Measurements from ENCODE around the gene SLC2A14. TPM values are rescaled to one million over a fixed set of nuclear protein-coding genes. Genes with fewer than 3 reads are reported as not detected.
"Not testable (repeated sequence)": the region's sequence is repeated elsewhere in the genome, so short reads cannot be mapped to it uniquely, and the experiment has no call there.

SLC2A14 gene
- total RNA-seq, 1 donor from 2014 or later = not detected

DNA sequence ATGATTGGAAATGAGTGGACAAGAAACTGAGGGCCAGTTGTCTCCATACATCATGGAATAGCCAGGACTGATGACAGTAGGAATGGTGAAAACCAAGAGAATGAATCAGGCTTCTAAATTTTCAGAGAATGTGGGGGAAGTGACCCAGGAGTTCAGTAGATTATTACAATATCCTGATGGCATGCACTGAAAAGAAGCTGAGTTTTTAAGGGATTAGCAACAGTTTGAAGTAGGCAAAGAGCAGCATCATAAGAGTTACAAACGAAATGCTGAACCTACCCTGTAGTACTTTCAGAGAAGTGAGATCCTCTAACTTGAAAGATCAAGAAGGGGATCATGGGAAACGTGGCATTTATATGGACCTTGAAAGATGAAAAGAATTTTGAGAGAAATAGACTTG lies 13.2 kb downstream of the SLC2A14 start:
- no peaks in the 10 kb centered on the region for H3K9me3 ChIP-seq
- no peak for DNase-seq (ENCODE audit: low spot score in 2 of 2)
- TF ChIP-seq, protein P1, sequence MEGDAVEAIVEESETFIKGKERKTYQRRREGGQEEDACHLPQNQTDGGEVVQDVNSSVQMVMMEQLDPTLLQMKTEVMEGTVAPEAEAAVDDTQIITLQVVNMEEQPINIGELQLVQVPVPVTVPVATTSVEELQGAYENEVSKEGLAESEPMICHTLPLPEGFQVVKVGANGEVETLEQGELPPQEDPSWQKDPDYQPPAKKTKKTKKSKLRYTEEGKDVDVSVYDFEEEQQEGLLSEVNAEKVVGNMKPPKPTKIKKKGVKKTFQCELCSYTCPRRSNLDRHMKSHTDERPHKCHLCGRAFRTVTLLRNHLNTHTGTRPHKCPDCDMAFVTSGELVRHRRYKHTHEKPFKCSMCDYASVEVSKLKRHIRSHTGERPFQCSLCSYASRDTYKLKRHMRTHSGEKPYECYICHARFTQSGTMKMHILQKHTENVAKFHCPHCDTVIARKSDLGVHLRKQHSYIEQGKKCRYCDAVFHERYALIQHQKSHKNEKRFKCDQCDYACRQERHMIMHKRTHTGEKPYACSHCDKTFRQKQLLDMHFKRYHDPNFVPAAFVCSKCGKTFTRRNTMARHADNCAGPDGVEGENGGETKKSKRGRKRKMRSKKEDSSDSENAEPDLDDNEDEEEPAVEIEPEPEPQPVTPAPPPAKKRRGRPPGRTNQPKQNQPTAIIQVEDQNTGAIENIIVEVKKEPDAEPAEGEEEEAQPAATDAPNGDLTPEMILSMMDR (IDR thresholded peaks at IDR 0.05) = no peak
- intact Hi-C loops (cut with DNase I) = loop anchor here (2.0 kb wide), 1 partner anchor 135 kb away; no protein-coding TSS in a partner anchor
- H3K36me3 ChIP-seq = no peaks in the 10 kb centered on the region
- no peak overlapping the region for H3K27ac ChIP-seq
- no peak overlapping the region for H3K4me3 ChIP-seq
- H3K4me1 ChIP-seq = no peaks in the 10 kb centered on the region
- no peaks in the 10 kb centered on the region for H3K27me3 ChIP-seq

DNA sequence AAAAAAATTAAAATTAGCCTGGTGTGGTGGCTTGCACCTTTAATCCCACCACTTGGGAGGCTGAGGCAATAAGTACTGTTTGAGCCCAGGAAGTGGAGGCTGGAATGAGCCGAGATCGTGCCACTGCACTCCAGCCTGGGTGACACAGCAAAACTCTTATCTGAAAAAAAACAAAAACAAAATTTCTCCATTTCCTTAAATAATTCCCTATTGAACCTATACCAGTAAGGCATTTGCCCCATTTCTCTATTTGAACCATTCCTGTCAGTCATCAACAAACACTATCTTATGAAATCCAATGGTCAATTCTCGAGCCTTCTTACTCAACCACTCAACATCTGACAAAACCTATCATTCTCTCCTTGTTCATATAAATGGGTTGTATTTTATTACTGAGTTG lies 14.7 kb downstream of the SLC2A14 start:
- Histone ChIP-seq H3K36me3 (no peaks in the 10 kb centered on the region), H3K9me3 (no peaks in the 10 kb centered on the region), H3K4me3 (no peak overlapping the region), H3K27me3 (no peaks in the 10 kb centered on the region), H3K27ac (no peak overlapping the region), H3K4me1 (no peaks in the 10 kb centered on the region)
- intact Hi-C loops (cut with DNase I) = loop anchor here (2.0 kb wide), 1 partner anchor 137 kb away; no protein-coding TSS in a partner anchor
- TF ChIP-seq, protein P1 (IDR thresholded peaks at IDR 0.05) = no peak
- no peak for DNase-seq (ENCODE audit: low spot score in 2 of 2)

DNA sequence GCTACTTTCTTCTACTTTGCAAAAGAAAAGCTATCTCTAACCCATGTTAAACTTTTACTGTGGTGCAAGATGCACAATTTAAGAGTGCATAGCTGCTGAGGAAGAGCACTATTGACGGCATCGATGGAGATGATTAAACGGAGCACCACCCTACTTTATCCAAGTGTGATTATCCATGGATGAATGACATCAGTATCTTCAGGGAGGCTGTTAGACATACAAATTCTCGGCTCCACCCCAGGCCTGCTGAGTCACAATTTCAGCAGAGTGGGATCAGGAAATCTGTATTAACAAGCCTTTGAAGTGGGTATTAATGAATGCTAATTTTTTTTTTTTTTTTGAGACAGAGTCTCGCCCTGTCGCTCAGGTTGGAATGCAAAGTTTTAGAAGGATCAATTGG lies 16.2 kb downstream of the SLC2A14 start:
- no peak overlapping the region for H3K27ac ChIP-seq
- intact Hi-C loops (cut with DNase I) = no loop called here
- no peak overlapping the region for H3K4me3 ChIP-seq
- H3K4me1 ChIP-seq = no peaks in the 10 kb centered on the region
- H3K36me3 ChIP-seq = no peaks in the 10 kb centered on the region
- TF ChIP-seq, protein P1 (IDR thresholded peaks at IDR 0.05) = no peak
- H3K9me3 ChIP-seq = no peaks in the 10 kb centered on the region
- no peaks in the 10 kb centered on the region for H3K27me3 ChIP-seq
- no peak for DNase-seq (ENCODE audit: low spot score in 2 of 2)

DNA sequence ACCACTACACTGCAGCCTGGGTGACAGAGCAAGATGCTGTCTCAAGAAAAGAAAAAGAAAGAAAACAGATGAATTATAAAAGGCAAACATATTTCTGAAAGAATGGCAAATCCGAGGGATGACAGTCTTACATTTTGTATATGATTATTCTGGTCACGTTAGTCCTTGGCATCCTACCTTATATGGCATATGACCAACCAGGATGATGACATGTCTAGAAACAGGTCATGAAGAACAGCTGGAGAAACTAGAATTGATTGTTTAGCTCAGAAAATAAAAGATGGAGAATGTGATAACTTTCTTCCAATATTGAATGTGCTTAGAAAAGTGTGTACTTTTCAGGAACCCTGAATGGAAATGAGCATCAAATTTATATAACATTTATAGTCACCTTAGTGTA lies 19.2 kb downstream of the SLC2A14 start:
- Histone ChIP-seq H3K27me3 (no peaks in the 10 kb centered on the region), H3K9me3 (no peaks in the 10 kb centered on the region), H3K27ac (no peak overlapping the region), H3K36me3 (no peaks in the 10 kb centered on the region), H3K4me3 (no peak overlapping the region), H3K4me1 (no peaks in the 10 kb centered on the region)
- TF ChIP-seq, protein P1 (IDR thresholded peaks at IDR 0.05) = no peak
- DNase-seq (ENCODE audit: low spot score in 2 of 2) = no peak
- intact Hi-C loops (cut with DNase I) = no loop called here

- DNase-seq (ENCODE audit: low spot score in 2 of 2); H3K4me1 ChIP-seq; H3K27ac ChIP-seq; H3K4me3 ChIP-seq; H3K36me3 ChIP-seq; H3K27me3 ChIP-seq; H3K9me3 ChIP-seq; intact Hi-C loops (cut with DNase I): not testable (repeated sequence)
Observed at GRCh38 chr12:7851622-7852081, 21.1 kb downstream of the SLC2A14 start.

DNA sequence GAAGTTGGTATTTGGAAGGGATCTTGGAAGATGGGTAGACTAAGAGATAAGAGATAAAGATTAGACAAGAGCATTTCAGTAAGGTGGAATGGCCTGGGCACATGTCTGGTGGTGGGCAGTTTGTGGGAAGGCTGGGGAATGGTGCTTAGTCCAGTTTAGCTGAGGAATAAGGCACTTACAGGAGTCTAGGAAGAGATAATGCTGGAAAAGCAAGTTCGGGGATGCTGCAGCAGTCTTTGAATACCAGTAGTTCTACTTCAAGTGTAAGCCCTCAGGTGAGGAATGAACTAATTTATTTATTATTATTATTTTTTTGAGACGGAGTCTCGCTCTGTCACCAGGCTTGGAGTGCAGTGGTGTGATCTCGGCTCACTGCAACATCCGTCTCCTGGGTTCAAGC lies 22.6 kb downstream of the SLC2A14 start:
- H3K9me3 ChIP-seq; H3K27ac ChIP-seq; H3K27me3 ChIP-seq; H3K36me3 ChIP-seq; H3K4me3 ChIP-seq; DNase-seq (ENCODE audit: low spot score in 2 of 2); intact Hi-C loops (cut with DNase I); H3K4me1 ChIP-seq: not testable (repeated sequence)

DNA sequence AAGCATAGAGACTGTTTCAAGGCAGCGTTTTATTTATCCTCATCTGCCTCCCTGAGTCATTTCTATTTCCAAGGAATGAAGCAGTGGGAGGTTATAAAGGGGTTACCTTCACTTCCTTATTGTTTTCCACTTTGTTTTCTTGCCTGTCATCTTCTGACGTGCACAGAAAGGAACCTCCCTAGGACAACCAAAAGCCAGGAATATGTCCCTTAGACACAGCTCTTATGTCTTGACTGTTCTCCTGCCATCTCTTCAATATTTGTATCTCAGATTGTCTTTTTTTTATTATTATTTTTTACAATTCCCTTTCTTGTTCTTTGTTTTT lies 24.7 kb downstream of the SLC2A14 start:
- H3K36me3 ChIP-seq; H3K27ac ChIP-seq; intact Hi-C loops (cut with DNase I): not testable (repeated sequence)

GRCh38 chr12:7847226-7848097 lies 25.3 kb downstream of the SLC2A14 start:
- H3K27me3 ChIP-seq; DNase-seq (ENCODE audit: low spot score in 2 of 2); H3K4me1 ChIP-seq; H3K9me3 ChIP-seq; H3K4me3 ChIP-seq; intact Hi-C loops (cut with DNase I); H3K36me3 ChIP-seq; H3K27ac ChIP-seq: not testable (repeated sequence)

More for the DNA sequence above, 24.7 kb downstream of the SLC2A14 start:
- not testable (repeated sequence) for H3K4me3 ChIP-seq; H3K9me3 ChIP-seq; DNase-seq (ENCODE audit: low spot score in 2 of 2); H3K27me3 ChIP-seq; H3K4me1 ChIP-seq
